ENCODE measurements around the gene UBA1. TPM values are rescaled to one million over a fixed set of nuclear protein-coding genes. Genes with fewer than 3 reads are reported as not detected.

UBA1 gene
- polyA plus RNA-seq (2013, experiment 1 of 2; ENCODE audit: insufficient read length): 213 TPM
- polyA plus RNA-seq (2013, experiment 2 of 2; ENCODE audit: insufficient read length): 218 TPM

GRCh38 chrX:47193475-47194193 lies at the start of gene UBA1:
Gene UBA1 (plus strand): TSS chrX:47193829. CDS start chrX:47198803, 4,974 bp downstream.
- peak; percentile 91 for DNase-seq

- peak; percentile 46 for DNase-seq
Observed at GRCh38 chrX:47143894-47144625, 49.6 kb upstream of the UBA1 start.

- peak; percentile 95 for DNase-seq
Observed at GRCh38 chrX:47144626-47145394, 48.8 kb upstream of the UBA1 start, which contains the start of the genes NDUFB11 and RBM10. Gene NDUFB11 (minus strand): TSS chrX:47144702. CDS start chrX:47144679, 23 bp downstream. Gene RBM10 (plus strand): TSS chrX:47145221. CDS start chrX:47147482, 2,261 bp downstream.

- DNase-seq: no peak
Observed at GRCh38 chrX:47145395-47146120, 48.1 kb upstream of the UBA1 start.

GRCh38 chrX:47146121-47146935 lies 47.3 kb upstream of the UBA1 start:
- no peak for DNase-seq

GRCh38 chrX:47146936-47147859 lies 46.4 kb upstream of the UBA1 start:
- DNase-seq: no peak

- no peak for DNase-seq
Observed at GRCh38 chrX:47148946-47149345, 44.7 kb upstream of the UBA1 start.

GRCh38 chrX:47151435-47151834 lies 42.2 kb upstream of the UBA1 start:
- DNase-seq: no peak

- peak; percentile 4 for DNase-seq
Observed at GRCh38 chrX:47156611-47157520, 36.8 kb upstream of the UBA1 start.

- no peak for DNase-seq
Observed at GRCh38 chrX:47158131-47158530, 35.5 kb upstream of the UBA1 start.

GRCh38 chrX:47158781-47159180 lies 34.8 kb upstream of the UBA1 start:
- no peak for DNase-seq

- DNase-seq: no peak
Observed at GRCh38 chrX:47160781-47161180, 32.8 kb upstream of the UBA1 start.

- no peak for DNase-seq
Observed at GRCh38 chrX:47162927-47163583, 30.6 kb upstream of the UBA1 start.

GRCh38 chrX:47164420-47164819 lies 29.2 kb upstream of the UBA1 start:
- DNase-seq: no peak

GRCh38 chrX:47166126-47166525 lies 27.5 kb upstream of the UBA1 start:
- no peak for DNase-seq

- no peak for DNase-seq
Observed at GRCh38 chrX:47168495-47169073, 25.0 kb upstream of the UBA1 start.

- no peak for DNase-seq
Observed at GRCh38 chrX:47169273-47169672, 24.4 kb upstream of the UBA1 start.

Measured in fibroblast of skin of abdomen (primary cell).